Trophoblast cell (in vitro differentiated cells and primary cell): ENCODE results near the gene CLGN.
A peak's percentile ranks its signal among the peaks of the same experiment; 100 is the strongest.

Experiments used
- DNase-seq, 2 donors: peaks; one replicate each; pipeline ENCODE4 v3.0.0-alpha.2; 2016
- H2AFZ ChIP-seq: 2 replicates; pipeline ENCODE4 v1.6.1; 2013; ENCODE audit warnings: low read length, moderate library complexity, mild to moderate bottlenecking; ENCODE audit not compliant: insufficient read depth, poor library complexity
- H2AK5ac ChIP-seq: 2 replicates; pipeline ENCODE4 v1.6.1; 2013; ENCODE audit warnings: mild to moderate bottlenecking, low read length
- H2BK120ac ChIP-seq: 2 replicates; pipeline ENCODE4 v1.6.1; 2013; ENCODE audit warnings: low read length, mild to moderate bottlenecking, moderate library complexity; ENCODE audit not compliant: insufficient read depth, poor library complexity
- H2BK12ac ChIP-seq: 2 replicates; pipeline ENCODE4 v1.6.1; 2013; ENCODE audit warnings: mild to moderate bottlenecking, low read length, moderate library complexity
- H2BK5ac ChIP-seq: 2 replicates; pipeline ENCODE4 v1.6.1; 2013; ENCODE audit warnings: low read length, low read depth, moderate library complexity, mild to moderate bottlenecking; ENCODE audit not compliant: poor library complexity
- H3K14ac ChIP-seq: 2 replicates; pipeline ENCODE4 v1.6.1; 2013; ENCODE audit warnings: mild to moderate bottlenecking, low read length
- H3K18ac ChIP-seq: 2 replicates; pipeline ENCODE4 v1.6.1; 2013; ENCODE audit warnings: mild to moderate bottlenecking, low read length
- H3K23ac ChIP-seq: 2 replicates; pipeline ENCODE4 v1.6.1; 2013; ENCODE audit warnings: low read length
- H3K27ac ChIP-seq: 2 replicates; pipeline ENCODE4 v1.5.1; 2013; ENCODE audit warnings: low read depth, mild to moderate bottlenecking, inconsistent platforms, low read length, moderate library complexity
- H3K27me3 ChIP-seq: 2 replicates; pipeline ENCODE4 v1.6.1; 2013; ENCODE audit warnings: inconsistent platforms, mild to moderate bottlenecking, low read length, moderate library complexity; ENCODE audit not compliant: insufficient read depth
- H3K36me3 ChIP-seq, 2 experiments: 1 replicate in 1 of 2; 2 replicates in 1 of 2; pipeline ENCODE4 v1.6.1; 2013; ENCODE audit warnings: low read length in 2 of 2, mild to moderate bottlenecking in 2 of 2, moderate library complexity in 1 of 2; ENCODE audit not compliant: insufficient read depth in 2 of 2, control insufficient read depth in 1 of 2
- H3K4ac ChIP-seq: 2 replicates; pipeline ENCODE4 v1.6.1; 2013; ENCODE audit warnings: low read depth, mild to moderate bottlenecking, low read length, moderate library complexity
- H3K4me1 ChIP-seq, 2 experiments: 1 replicate in 1 of 2; 2 replicates in 1 of 2; pipeline ENCODE4 v1.6.1; 2013; ENCODE audit warnings: low read length in 2 of 2, mild to moderate bottlenecking in 2 of 2, moderate library complexity in 1 of 2; ENCODE audit not compliant: insufficient read depth in 2 of 2, control insufficient read depth in 1 of 2
- H3K4me2 ChIP-seq: 2 replicates; pipeline ENCODE4 v1.6.1; 2013; ENCODE audit warnings: inconsistent platforms, mild to moderate bottlenecking, low read length, moderate library complexity
- H3K4me3 ChIP-seq: 2 replicates; pipeline ENCODE4 v1.5.1; 2013; ENCODE audit warnings: mild to moderate bottlenecking, low read depth, low read length, inconsistent platforms
- H3K79me1 ChIP-seq: one replicate; pipeline ENCODE4 v1.6.1; 2013; ENCODE audit warnings: low read length
- H3K79me2 ChIP-seq: 2 replicates; pipeline ENCODE4 v1.6.1; 2013; ENCODE audit warnings: low read length, mild to moderate bottlenecking; ENCODE audit not compliant: control insufficient read depth, insufficient read depth, poor library complexity
- H3K9ac ChIP-seq: 2 replicates; pipeline ENCODE4 v1.6.1; 2013; ENCODE audit warnings: mild to moderate bottlenecking, low read length
- H3K9me3 ChIP-seq: 2 replicates; pipeline ENCODE4 v1.6.1; 2013; ENCODE audit warnings: low read depth, mild to moderate bottlenecking, control low read depth, inconsistent platforms, low read length; ENCODE audit not compliant: insufficient read depth
- H4K12ac ChIP-seq: 2 replicates; pipeline ENCODE4 v1.6.1; 2013; ENCODE audit warnings: low read depth, mild to moderate bottlenecking, low read length, moderate library complexity
- H4K8ac ChIP-seq: 2 replicates; pipeline ENCODE4 v1.6.1; 2013; ENCODE audit warnings: low read depth, mild to moderate bottlenecking, low read length, moderate library complexity
- H4K91ac ChIP-seq: one replicate; pipeline ENCODE4 v1.6.1; 2013; ENCODE audit warnings: low read depth, mild to moderate bottlenecking, low read length, moderate library complexity
- WGBS: extraction: QIAGEN DNeasy Blood & Tissue Kit; methylation state at CpG from one replicate; pipeline ENCODE4 v1.1.7; 2013; ENCODE audit warnings: missing lambda C conversion rate; ENCODE audit not compliant: insufficient read length, insufficient coverage; ENCODE audit errors: extremely low coverage; 5-methylcytosine and 5-hydroxymethylcytosine counted together

Gene CLGN

DNA sequence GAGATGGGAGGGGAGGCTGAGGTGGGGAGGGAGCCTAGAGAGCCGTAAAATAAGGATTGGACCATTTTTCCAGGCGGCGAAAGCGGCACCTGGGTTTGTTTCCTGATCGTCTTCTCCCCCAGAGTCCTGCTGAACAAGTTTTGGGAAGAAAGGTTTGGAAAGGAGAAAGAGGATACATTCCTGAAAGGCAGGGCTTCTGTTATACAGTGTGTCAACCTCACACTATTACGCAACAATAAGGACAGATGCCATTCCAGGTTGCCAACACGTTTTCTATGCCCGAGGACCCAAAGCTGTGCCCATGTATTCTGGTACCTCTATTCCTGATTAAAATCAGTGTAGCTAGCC lies 53.3 kb downstream of the CLGN start:
- H3K14ac ChIP-seq, result peak overlapping the region; percentile 69
- H3K27ac ChIP-seq, result peak overlapping the region; percentile 78
- peak overlapping the region; percentile 10 for H4K12ac ChIP-seq
- H2AFZ ChIP-seq, result peak overlapping the region; percentile 51
- no peak overlapping the region for H2AK5ac ChIP-seq
- WGBS, result no CpG with 5 or more reads among the region's 8 CpGs
- H2BK120ac ChIP-seq, result peak overlapping the region; percentile 34
- no peaks in the 10 kb centered on the region for H3K9me3 ChIP-seq
- peaks cover 3% of the 10 kb centered on the region for H3K79me2 ChIP-seq
- H3K18ac ChIP-seq, result peak overlapping the region; percentile 23
- H2BK12ac ChIP-seq, result no peak overlapping the region
- peak overlapping the region; percentile 83 for H4K8ac ChIP-seq
- H2BK5ac ChIP-seq, result peak overlapping the region; percentile 18
- peaks cover 7% of the 10 kb centered on the region for H3K79me1 ChIP-seq
- peak overlapping the region; percentile 82 for H3K9ac ChIP-seq
- no peaks in the 10 kb centered on the region for H3K36me3 ChIP-seq
- H3K4me1 ChIP-seq, result peaks cover 2% of the 10 kb centered on the region in 2 experiments
- H3K4me2 ChIP-seq, result peak overlapping the region; percentile 90
- H3K27me3 ChIP-seq, result no peaks in the 10 kb centered on the region
- H3K4me3 ChIP-seq, result peak overlapping the region; percentile 94
- no peak overlapping the region for H3K23ac ChIP-seq
- H3K4ac ChIP-seq, result peak overlapping the region; percentile 38
- peak; percentile 14 to 59 for DNase-seq
- H4K91ac ChIP-seq, result no peak overlapping the region

GRCh38 chr4:140373328-140374129 lies 53.9 kb downstream of the CLGN start, which contains the start of gene SCOC:
Gene SCOC, plus strand, starts transcription at chr4:140373646. Its CDS starts 5,525 bp downstream, at chr4:140379171.
- peak within 1 kb of the TSS; percentile 59 for H4K91ac ChIP-seq
- peaks cover 2% of the 10 kb centered on the region in 2 experiments for H3K4me1 ChIP-seq
- H2AFZ ChIP-seq, result peak within 1 kb of the TSS; percentile 57
- peak within 1 kb of the TSS; percentile 94 for H3K4me3 ChIP-seq
- peaks cover 3% of the 10 kb centered on the region for H3K79me2 ChIP-seq
- peak within 1 kb of the TSS; percentile 10 for H4K12ac ChIP-seq
- peak within 1 kb of the TSS; percentile 82 for H3K9ac ChIP-seq
- H3K79me1 ChIP-seq, result peaks cover 7% of the 10 kb centered on the region
- WGBS, result no CpG with 5 or more reads among the region's 63 CpGs
- H3K36me3 ChIP-seq, result no peaks in the 10 kb centered on the region
- peak within 1 kb of the TSS; percentile 90 for H3K4me2 ChIP-seq
- no peaks in the 10 kb centered on the region for H3K9me3 ChIP-seq
- no peak within 1 kb of the TSS for H3K23ac ChIP-seq
- H2AK5ac ChIP-seq, result no peak within 1 kb of the TSS
- peak within 1 kb of the TSS; percentile 78 for H3K27ac ChIP-seq
- H3K14ac ChIP-seq, result peak within 1 kb of the TSS; percentile 69
- H3K4ac ChIP-seq, result peak within 1 kb of the TSS; percentile 38
- H2BK5ac ChIP-seq, result peak within 1 kb of the TSS; percentile 18
- peak; percentile 100 for DNase-seq
- peak within 1 kb of the TSS; percentile 83 for H4K8ac ChIP-seq
- H3K18ac ChIP-seq, result peak within 1 kb of the TSS; percentile 23
- H2BK12ac ChIP-seq, result no peak within 1 kb of the TSS
- no peaks in the 10 kb centered on the region for H3K27me3 ChIP-seq
- H2BK120ac ChIP-seq, result peak within 1 kb of the TSS; percentile 34

DNA sequence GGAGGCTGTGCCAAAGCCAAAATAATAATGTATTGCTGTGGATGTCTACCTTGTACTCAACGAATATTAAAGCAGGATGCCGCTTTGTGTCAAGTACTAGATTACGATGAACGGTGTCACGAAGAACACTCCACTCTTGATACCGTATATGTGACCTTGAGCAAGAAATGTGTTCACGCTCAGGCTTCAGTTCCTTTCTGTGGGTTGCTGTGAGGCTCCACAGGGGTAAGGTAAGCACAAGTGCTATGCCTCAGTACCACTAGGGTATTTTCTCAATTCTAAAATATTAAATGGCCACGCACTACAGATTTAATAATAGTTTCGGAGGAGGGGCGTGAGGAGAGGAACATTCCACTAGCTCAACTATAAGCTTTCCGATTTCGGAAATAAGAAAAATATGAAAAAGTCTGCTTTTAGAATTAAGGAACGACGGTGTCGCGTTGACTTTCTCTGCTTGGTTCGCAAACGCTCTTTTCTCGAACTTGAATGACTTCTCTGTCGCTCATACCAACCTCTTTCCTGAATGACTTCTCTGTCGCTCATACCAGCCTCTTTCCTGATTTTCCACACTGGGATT lies 54.6 kb downstream of the CLGN start:
- no peak overlapping the region for H4K91ac ChIP-seq
- peak overlapping the region; percentile 63 for H3K9ac ChIP-seq
- peaks cover 2% of the 10 kb centered on the region in 2 experiments for H3K4me1 ChIP-seq
- peak overlapping the region; percentile 61 for H3K4me3 ChIP-seq
- H3K18ac ChIP-seq, result no peak overlapping the region
- H2BK12ac ChIP-seq, result no peak overlapping the region
- H3K4me2 ChIP-seq, result peak overlapping the region; percentile 80
- peak in 1 of 2 donors; percentile 32 for DNase-seq
- no peak overlapping the region for H2BK5ac ChIP-seq
- no peak overlapping the region for H4K12ac ChIP-seq
- H3K4ac ChIP-seq, result no peak overlapping the region
- no peak overlapping the region for H2BK120ac ChIP-seq
- H3K27me3 ChIP-seq, result no peaks in the 10 kb centered on the region
- H3K27ac ChIP-seq, result peak overlapping the region; percentile 8
- H3K9me3 ChIP-seq, result no peaks in the 10 kb centered on the region
- no CpG with 5 or more reads among the region's 21 CpGs for WGBS
- peak overlapping the region; percentile 57 for H2AFZ ChIP-seq
- H3K14ac ChIP-seq, result no peak overlapping the region
- peaks cover 7% of the 10 kb centered on the region for H3K79me1 ChIP-seq
- no peak overlapping the region for H3K23ac ChIP-seq
- H3K79me2 ChIP-seq, result peaks cover 3% of the 10 kb centered on the region
- no peaks in the 10 kb centered on the region for H3K36me3 ChIP-seq
- no peak overlapping the region for H2AK5ac ChIP-seq
- H4K8ac ChIP-seq, result peak overlapping the region; percentile 52

DNA sequence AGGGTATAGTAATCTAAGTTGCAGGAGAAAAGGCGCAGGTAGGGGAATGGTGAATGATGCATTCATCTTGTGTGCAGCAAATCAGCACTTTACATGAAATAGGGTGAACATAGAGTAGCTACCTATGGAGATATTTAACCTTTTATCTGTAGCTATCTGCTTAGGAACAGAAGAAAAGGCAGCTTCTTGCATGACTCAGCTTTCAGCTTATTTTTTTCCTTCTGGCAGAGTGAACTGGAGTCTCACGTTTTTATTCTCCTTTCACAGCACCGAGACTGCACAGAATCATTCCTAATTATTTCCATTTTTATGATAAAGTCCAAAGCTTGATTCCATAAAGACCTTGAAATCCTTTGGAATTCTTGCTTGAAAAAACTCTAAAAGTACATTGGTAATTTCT lies 58.8 kb downstream of the CLGN start:
- no peaks in the 10 kb centered on the region for H3K4me1 ChIP-seq
- H3K23ac ChIP-seq, result no peak overlapping the region
- peaks cover 2% of the 10 kb centered on the region for H3K79me2 ChIP-seq
- H2BK5ac ChIP-seq, result no peak overlapping the region
- no peak overlapping the region for H4K12ac ChIP-seq
- H2BK12ac ChIP-seq, result no peak overlapping the region
- H2AFZ ChIP-seq, result no peak overlapping the region
- no peak overlapping the region for H3K18ac ChIP-seq
- WGBS, result 100% methylated on average over 1 of the region's 3 CpGs
- H3K4me2 ChIP-seq, result no peak overlapping the region
- H3K27ac ChIP-seq, result no peak overlapping the region
- H3K4ac ChIP-seq, result no peak overlapping the region
- no peak overlapping the region for H4K8ac ChIP-seq
- no peak overlapping the region for H2AK5ac ChIP-seq
- no peaks in the 10 kb centered on the region for H3K27me3 ChIP-seq
- H4K91ac ChIP-seq, result no peak overlapping the region
- no peak overlapping the region for H3K9ac ChIP-seq
- H3K4me3 ChIP-seq, result no peak overlapping the region
- no peak for DNase-seq
- H3K9me3 ChIP-seq, result no peaks in the 10 kb centered on the region
- H3K14ac ChIP-seq, result no peak overlapping the region
- no peak overlapping the region for H2BK120ac ChIP-seq
- H3K79me1 ChIP-seq, result peaks cover 4% of the 10 kb centered on the region
- no peaks in the 10 kb centered on the region for H3K36me3 ChIP-seq
